ENCODE results near the gene PCGF3.

The PCGF3 gene

DNA sequence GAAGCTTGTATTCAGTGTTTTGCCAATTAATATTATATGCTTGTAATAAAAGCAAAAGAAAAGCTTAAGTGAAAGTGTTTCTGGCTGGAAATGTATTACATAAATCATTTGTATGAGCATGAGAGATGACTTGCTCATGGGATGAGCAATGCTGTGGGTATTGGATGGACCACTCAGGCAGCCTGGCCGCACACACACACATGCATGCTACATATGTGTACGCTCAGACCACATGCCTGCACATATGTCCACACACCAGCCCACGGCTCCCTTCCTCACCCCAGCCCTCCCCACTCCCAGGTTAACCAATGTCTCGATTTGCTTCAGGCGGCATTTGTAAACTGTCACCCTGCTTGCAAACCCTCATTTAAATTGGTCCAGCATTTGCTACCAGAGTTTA lies 64.4 kb downstream of the PCGF3 start:
- no peak for TF ChIP-seq OSR1 (CRISPR knock-in tag; IDR thresholded peaks at IDR 0.05)
- TF ChIP-seq, protein P1, sequence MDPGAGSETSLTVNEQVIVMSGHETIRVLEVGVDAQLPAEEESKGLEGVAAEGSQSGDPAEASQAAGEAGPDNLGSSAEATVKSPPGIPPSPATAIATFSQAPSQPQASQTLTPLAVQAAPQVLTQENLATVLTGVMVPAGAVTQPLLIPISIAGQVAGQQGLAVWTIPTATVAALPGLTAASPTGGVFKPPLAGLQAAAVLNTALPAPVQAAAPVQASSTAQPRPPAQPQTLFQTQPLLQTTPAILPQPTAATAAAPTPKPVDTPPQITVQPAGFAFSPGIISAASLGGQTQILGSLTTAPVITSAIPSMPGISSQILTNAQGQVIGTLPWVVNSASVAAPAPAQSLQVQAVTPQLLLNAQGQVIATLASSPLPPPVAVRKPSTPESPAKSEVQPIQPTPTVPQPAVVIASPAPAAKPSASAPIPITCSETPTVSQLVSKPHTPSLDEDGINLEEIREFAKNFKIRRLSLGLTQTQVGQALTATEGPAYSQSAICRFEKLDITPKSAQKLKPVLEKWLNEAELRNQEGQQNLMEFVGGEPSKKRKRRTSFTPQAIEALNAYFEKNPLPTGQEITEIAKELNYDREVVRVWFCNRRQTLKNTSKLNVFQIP (CRISPR knock-in tag; IDR thresholded peaks at IDR 0.05; ENCODE audit: borderline replicate concordance, low read depth), result no peak
- no peak for TF ChIP-seq ESRRG (CRISPR knock-in tag; IDR thresholded peaks at IDR 0.05)
- TF ChIP-seq CSDC2 (CRISPR knock-in tag; IDR thresholded peaks at IDR 0.05), result no peak
- TF ChIP-seq, protein P2, sequence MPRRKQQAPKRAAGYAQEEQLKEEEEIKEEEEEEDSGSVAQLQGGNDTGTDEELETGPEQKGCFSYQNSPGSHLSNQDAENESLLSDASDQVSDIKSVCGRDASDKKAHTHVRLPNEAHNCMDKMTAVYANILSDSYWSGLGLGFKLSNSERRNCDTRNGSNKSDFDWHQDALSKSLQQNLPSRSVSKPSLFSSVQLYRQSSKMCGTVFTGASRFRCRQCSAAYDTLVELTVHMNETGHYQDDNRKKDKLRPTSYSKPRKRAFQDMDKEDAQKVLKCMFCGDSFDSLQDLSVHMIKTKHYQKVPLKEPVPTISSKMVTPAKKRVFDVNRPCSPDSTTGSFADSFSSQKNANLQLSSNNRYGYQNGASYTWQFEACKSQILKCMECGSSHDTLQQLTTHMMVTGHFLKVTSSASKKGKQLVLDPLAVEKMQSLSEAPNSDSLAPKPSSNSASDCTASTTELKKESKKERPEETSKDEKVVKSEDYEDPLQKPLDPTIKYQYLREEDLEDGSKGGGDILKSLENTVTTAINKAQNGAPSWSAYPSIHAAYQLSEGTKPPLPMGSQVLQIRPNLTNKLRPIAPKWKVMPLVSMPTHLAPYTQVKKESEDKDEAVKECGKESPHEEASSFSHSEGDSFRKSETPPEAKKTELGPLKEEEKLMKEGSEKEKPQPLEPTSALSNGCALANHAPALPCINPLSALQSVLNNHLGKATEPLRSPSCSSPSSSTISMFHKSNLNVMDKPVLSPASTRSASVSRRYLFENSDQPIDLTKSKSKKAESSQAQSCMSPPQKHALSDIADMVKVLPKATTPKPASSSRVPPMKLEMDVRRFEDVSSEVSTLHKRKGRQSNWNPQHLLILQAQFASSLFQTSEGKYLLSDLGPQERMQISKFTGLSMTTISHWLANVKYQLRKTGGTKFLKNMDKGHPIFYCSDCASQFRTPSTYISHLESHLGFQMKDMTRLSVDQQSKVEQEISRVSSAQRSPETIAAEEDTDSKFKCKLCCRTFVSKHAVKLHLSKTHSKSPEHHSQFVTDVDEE (CRISPR knock-in tag; IDR thresholded peaks at IDR 0.05), result no peak
- TF ChIP-seq ZFP30 (CRISPR knock-in tag; IDR thresholded peaks at IDR 0.05), result no peak
- TF ChIP-seq ZNF8 (CRISPR knock-in tag; IDR thresholded peaks at IDR 0.05), result no peak
- TF ChIP-seq, protein P3, sequence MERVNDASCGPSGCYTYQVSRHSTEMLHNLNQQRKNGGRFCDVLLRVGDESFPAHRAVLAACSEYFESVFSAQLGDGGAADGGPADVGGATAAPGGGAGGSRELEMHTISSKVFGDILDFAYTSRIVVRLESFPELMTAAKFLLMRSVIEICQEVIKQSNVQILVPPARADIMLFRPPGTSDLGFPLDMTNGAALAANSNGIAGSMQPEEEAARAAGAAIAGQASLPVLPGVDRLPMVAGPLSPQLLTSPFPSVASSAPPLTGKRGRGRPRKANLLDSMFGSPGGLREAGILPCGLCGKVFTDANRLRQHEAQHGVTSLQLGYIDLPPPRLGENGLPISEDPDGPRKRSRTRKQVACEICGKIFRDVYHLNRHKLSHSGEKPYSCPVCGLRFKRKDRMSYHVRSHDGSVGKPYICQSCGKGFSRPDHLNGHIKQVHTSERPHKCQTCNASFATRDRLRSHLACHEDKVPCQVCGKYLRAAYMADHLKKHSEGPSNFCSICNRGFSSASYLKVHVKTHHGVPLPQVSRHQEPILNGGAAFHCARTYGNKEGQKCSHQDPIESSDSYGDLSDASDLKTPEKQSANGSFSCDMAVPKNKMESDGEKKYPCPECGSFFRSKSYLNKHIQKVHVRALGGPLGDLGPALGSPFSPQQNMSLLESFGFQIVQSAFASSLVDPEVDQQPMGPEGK (CRISPR knock-in tag; IDR thresholded peaks at IDR 0.05; ENCODE audit: borderline replicate concordance), result no peak
- no peak for TF ChIP-seq TOX (CRISPR knock-in tag; IDR thresholded peaks at IDR 0.05; ENCODE audit: borderline replicate concordance)
- TF ChIP-seq BACH2 (CRISPR knock-in tag; IDR thresholded peaks at IDR 0.05; ENCODE audit: borderline replicate concordance), result no peak
- no peak for TF ChIP-seq TCF4 (CRISPR knock-in tag; IDR thresholded peaks at IDR 0.05; ENCODE audit: borderline replicate concordance)
- TF ChIP-seq CSRNP3 (CRISPR knock-in tag; IDR thresholded peaks at IDR 0.05), result no peak
- no peak for TF ChIP-seq RARB (CRISPR knock-in tag; IDR thresholded peaks at IDR 0.05)
- no peak for TF ChIP-seq PPARA (CRISPR knock-in tag; IDR thresholded peaks at IDR 0.05; ENCODE audit: borderline replicate concordance)
- no peak for TF ChIP-seq GLIS3 (CRISPR knock-in tag; IDR thresholded peaks at IDR 0.05)

GRCh38 chr4:771464-771863 lies 65.8 kb downstream of the PCGF3 start:
- peak; percentile 6; the same call in 1 of the 3 replicates for ATAC-seq
- TF ChIP-seq OSR1 (CRISPR knock-in tag; IDR thresholded peaks at IDR 0.05) (no peak), ISL1 (CRISPR knock-in tag; IDR thresholded peaks at IDR 0.05) (no peak), ZNF70 (CRISPR knock-in tag; IDR thresholded peaks at IDR 0.05) (no peak), ZFP3 (CRISPR knock-in tag; IDR thresholded peaks at IDR 0.05) (no peak), GLIS3 (CRISPR knock-in tag; IDR thresholded peaks at IDR 0.05) (no peak), SNAI2 (CRISPR knock-in tag; IDR thresholded peaks at IDR 0.05) (no peak)
- TF ChIP-seq, protein P2 (CRISPR knock-in tag; IDR thresholded peaks at IDR 0.05), result no peak

More for the DNA sequence above, 64.4 kb downstream of the PCGF3 start:
- no peak for ATAC-seq

DNA sequence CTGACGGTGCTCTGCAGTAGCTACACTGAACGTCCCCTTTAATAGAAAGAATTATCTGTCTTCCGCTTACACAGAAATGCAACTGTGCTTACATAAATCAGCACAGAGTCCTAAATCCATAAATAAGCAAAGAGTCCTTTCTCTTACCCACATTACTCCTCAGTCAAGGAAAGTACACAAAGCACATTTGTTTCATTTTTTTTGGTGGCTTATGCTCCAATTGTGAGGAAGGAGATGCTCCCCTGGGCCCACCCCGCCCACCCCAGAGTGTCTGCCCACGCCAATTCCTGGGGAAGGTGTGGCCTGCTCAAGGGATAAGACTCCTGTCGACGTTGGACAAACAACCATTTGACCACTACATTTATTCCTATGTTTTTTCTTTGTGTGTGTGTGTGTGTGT lies 66.5 kb downstream of the PCGF3 start:
- ATAC-seq, result peak; percentile 7; the same call in 1 of the 3 replicates
- TF ChIP-seq RARB (CRISPR knock-in tag; IDR thresholded peaks at IDR 0.05) (no peak), TCF4 (CRISPR knock-in tag; IDR thresholded peaks at IDR 0.05; ENCODE audit: borderline replicate concordance) (no peak), GLIS3 (CRISPR knock-in tag; IDR thresholded peaks at IDR 0.05) (no peak), CREB5 (CRISPR knock-in tag; IDR thresholded peaks at IDR 0.05; ENCODE audit: low read depth) (no peak), CSRNP3 (CRISPR knock-in tag; IDR thresholded peaks at IDR 0.05) (no peak), ZFP3 (CRISPR knock-in tag; IDR thresholded peaks at IDR 0.05) (no peak), ZFP30 (CRISPR knock-in tag; IDR thresholded peaks at IDR 0.05) (no peak), ZNF70 (CRISPR knock-in tag; IDR thresholded peaks at IDR 0.05) (no peak), TOX (CRISPR knock-in tag; IDR thresholded peaks at IDR 0.05; ENCODE audit: borderline replicate concordance) (no peak)
- TF ChIP-seq, protein P1 (CRISPR knock-in tag; IDR thresholded peaks at IDR 0.05; ENCODE audit: borderline replicate concordance, low read depth), result no peak

All from SK-N-SH treated with all-trans-retinoic acid at 6 μM for 48 hours (cell line).